GM19043 (cell line): Measurements from ENCODE around the gene CCER1.

Source experiments
- ATAC-seq: cut with Tn5 transposase; IDR thresholded peaks from one replicate; pipeline ENCODE4 v1.9.1; 2021; ENCODE audit warnings: low read depth; ENCODE audit not compliant: unreplicated experiment

The CCER1 gene

DNA sequence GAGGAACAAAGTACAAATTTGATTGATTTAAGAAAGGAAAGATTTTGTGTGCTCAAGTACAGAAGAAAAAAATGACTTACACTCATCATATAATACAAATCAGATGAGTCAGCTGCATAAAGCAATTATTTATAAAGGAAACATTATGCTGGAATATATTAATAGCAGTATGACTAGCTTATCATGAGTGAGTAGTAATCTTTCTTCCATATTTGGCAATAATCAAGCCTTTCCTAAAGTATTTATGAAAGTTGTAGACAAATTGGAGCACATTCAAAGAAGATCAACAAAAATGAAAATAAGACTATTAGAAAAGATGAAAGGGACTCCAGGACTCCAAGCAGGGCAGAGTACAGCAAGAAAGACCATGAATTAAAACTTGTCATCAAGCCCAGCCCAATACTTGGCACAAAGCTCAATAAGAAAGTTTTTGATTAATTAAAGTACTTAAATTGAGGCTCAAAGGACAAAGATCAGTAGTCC is 32.8 kb downstream of the CCER1 start:
- no peak for ATAC-seq

DNA sequence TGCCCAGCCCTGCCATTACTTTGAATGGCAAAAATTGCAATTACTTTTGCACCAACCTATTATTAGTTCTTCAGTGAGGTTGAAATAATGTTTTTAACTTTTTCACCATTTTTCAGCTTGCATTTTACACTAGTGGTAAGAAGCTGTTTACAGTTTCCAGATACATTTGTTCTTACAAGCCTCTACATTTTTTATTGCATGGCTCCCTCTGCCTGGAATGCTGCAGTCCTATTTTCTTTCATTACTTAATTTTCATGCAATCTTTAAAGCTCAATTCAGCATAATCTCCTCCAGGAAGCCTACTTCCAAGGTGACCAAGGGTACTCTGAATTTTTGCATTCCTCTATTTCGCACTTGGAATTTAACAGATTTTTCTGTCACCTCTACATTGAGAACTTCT is 33.4 kb downstream of the CCER1 start:
- ATAC-seq = no peak

DNA sequence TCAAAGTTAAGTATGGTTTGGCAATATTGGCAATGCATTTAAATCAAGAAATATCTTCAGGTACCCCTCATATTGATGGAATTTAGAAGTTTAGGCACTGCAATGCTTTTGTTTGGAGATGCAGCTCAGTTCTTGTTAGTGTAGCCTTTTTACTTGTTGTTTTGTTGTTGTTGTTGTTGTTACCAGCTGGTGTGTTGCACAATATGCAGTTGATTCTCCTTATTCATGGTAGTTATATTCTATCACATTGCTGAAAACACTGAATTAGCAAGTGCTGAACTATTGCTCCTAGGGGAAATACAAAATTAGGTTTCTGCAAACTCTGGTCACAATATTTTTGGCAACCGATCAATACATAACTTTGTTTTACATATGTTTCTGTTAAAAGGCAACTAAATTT is 34.8 kb downstream of the CCER1 start:
- no peak for ATAC-seq

DNA sequence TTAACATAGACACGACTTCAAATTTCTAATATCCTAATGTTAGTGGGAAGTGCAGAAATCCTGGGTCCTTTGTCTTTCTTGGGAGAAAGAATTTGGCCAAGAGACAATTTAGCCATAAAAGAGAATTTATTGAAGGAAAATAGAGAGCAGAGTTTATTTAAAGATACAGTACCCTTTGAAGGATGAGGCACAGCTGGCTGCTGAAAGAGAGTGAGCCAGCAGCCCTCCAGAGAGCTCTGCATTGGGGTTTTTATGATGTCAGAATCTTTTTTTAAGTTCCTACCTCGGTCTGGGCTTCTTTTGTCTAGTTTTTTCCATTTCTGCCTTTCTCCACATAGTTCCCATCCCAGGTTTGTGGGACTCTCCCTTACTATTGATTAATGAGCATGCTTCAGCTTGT is 37.5 kb downstream of the CCER1 start:
- no peak for ATAC-seq

DNA sequence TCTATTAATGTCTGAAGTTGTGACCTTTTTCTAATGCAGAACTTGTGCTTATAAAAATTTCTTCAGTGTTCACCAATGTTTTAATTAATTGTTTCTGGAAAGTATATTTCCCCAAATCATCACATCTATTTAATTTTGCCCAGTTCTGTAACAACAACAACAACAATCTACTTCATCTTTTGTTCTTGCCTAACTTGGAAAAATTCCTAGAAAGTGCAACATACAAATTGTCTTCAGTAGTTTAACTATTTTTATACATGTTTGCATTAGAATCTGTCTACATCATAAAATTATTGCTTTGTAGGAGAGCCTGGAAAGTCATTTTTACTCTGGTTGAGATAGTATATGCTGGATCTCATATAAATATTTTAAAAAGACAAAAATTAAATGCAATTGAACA is 38.5 kb downstream of the CCER1 start:
- no peak for ATAC-seq

DNA sequence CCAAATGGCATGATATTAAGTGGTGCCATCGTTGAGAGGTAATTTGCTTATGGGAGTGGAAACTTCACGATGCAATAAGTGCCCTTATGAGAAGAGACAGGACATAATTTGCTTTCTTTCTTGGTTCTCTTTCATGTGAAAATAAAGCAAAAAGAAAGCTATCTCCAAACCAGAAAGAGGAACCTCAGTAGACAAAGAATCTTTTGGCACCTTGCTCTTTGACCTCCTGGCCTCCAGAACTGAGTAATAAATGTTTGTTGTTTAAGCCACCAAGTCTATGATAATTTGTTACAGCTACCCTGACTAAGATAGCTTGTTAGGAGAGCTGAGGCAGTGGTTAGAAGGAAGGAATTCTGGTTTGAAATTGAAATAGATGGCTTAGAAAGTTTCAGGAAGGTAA is 39.6 kb downstream of the CCER1 start:
- ATAC-seq = no peak

DNA sequence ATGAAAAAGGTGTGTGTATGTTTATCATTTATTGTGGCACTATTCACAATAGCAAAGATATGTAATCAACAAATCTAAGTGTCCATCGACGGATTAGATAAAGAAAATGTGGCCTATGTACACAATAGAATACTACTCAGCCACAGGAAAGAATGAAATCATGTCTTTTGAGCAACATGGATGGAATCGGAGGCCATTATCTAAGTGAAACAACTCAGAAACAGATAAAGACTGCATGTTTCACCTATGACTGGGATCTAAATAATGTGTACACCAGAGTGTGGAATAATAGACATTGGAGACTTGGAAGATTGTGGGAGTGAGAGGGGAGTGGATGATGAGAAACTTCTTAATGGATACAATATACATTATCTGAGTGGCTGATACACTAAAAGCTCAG is 44.0 kb downstream of the CCER1 start:
- no peak for ATAC-seq

DNA sequence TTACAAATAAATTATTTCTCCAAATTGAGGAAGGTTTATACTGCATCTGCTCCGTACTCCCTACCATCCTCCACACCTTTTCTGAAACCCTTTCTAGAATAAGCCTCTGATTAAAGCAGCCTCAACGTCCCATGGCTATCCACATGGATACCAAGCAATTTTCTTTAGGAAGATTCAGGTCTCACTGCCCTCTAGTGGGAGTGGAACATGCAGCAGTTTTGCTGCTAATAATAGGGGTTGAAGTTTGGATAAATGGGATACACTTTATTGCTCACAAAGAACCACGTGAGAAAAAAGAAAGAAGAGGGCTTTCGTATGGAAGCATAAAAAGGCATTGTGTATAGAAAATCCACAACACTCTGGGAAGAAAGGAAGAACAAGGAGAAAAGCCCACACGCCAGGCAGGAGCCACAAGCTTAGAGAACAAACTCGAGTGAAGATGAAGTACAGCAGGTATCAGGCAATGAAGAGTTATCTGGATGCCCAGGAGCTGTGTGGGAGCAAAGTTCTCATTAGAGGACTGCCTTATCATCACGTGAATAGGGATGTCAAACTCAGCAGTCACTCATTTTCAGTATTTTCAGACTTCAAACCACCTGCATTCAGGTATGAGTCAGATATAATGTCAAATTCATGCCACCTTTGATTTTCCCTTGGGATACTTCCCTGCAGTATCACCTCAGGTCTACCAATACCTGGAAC is 45.8 kb downstream of the CCER1 start:
- no peak for ATAC-seq

DNA sequence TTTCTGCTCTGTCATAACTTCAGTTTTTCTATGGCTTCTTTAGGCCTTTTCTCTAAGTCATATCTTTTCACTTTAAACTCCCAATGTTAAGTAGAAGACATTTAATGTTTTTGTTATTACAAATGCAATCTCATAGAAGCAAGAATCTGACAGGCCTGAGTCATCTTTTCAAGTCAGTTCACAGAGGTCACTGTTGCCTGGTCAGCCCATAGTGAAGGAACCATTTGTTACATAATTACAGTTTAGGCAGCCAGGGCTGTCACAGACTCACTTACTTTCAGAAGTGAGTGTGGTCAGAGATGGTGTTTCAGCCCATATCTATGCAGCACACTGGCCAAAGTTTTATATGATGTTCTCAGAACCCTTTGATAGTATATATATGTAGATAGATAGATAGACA is 46.5 kb downstream of the CCER1 start:
- ATAC-seq = no peak

DNA sequence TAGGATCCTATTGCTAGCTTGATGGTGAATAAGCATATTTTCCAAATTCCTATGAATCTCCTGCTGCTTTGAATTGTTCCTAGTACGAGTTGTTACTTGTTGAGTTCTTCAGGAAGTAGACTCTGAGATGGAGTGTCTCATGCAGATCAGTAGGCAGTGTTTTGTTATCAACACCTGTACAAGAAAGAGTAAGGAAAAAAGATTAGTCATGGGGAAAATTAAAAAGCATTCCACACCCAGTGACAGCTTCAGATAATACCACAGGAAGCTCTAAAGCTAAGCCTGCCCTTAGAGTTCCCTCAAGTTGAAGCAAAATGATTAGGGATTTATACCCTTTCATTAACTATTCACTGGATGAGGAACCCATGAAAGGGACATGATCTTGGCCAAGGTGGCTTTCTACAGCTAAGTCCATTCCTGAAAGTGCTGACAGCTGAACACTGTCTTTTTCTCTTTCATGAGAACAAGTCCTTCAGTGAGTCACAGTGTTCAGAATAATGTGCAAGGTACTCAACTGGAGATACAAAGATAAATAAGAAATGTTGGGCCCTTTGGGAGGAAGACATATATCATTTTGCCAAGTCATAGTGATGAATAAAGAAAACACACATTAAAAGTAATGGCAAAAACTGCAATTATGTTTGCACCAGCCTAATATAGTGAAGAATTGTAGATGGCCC is 49.1 kb downstream of the CCER1 start:
- no peak for ATAC-seq

DNA sequence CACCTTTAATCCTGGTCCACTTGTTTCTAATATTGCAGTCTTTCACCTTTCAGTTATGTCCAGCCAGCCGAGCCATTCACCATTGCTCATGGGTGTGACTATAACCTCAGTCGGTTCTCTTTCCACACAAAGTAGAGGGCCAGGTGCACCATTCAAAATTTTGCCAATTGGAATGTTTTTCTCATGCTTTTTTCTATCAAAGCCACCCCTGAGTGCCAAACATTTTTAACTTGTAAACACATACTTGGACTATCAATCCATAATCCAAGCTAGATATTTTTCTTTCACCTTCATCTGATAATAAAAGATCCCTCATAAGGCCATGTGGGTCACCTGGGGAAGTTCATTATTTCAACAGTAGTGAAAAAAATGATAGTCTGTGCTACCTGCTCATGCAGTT is 52.4 kb downstream of the CCER1 start:
- ATAC-seq = no peak
